K562 (cell line): ENCODE data around the gene LAT. TPM values are rescaled to one million over a fixed set of nuclear protein-coding genes. Genes with fewer than 3 reads are reported as not detected.
A peak's percentile ranks its signal among the peaks of the same experiment; 100 is the strongest.

Experiments
- CC2D1A ChIP-seq: fragments of 450-650 bp; IDR thresholded peaks from 2 replicates; pipeline ENCODE4 v1.6.1; 2017; ENCODE audit warnings: mild to moderate bottlenecking
- CREB1 ChIP-seq, 2 experiments: sonication (generic) in 1 of 2; formaldehyde crosslinking in 1 of 2; IDR thresholded peaks; 2 replicates each; pipeline versions ENCODE4 v1.6.1 to v1.8.0; 2012 to 2022; ENCODE audit warnings: inconsistent platforms in 1 of 2, mild to moderate bottlenecking in 1 of 2, missing genetic modification reagents in 1 of 2, moderate library complexity in 1 of 2
- CTBP1 ChIP-seq: fragments of 450-650 bp; IDR thresholded peaks from 2 replicates; pipeline ENCODE4 v1.6.1; 2016; ENCODE audit warnings: borderline replicate concordance
- DDX20 ChIP-seq: fragments of 450-650 bp; IDR thresholded peaks from 2 replicates; pipeline ENCODE4 v1.6.1; 2016; ENCODE audit warnings: missing genetic modification characterization, low read depth, mild to moderate bottlenecking, missing compliant biosample characterization, moderate library complexity
- ETV5 ChIP-seq: sonication (generic); formaldehyde crosslinking; IDR thresholded peaks from 2 replicates; pipeline ENCODE4 v1.4.0; 2020; ENCODE audit warnings: low read depth, mild to moderate bottlenecking, missing genetic modification reagents
- KDM4B ChIP-seq, 2 experiments: fragments of 450-650 bp in 1 of 2; sonication (generic) in 1 of 2; IDR thresholded peaks; 2 replicates each; pipeline ENCODE4 v1.6.1; 2016 to 2017; ENCODE audit warnings: borderline replicate concordance in 2 of 2, antibody characterized with exemption in 1 of 2, low read depth in 1 of 2, mild to moderate bottlenecking in 1 of 2
- LEF1 ChIP-seq: fragments of 450-650 bp; IDR thresholded peaks from 2 replicates; pipeline ENCODE4 v1.6.1; 2016; ENCODE audit warnings: mild to moderate bottlenecking
- MCM3 ChIP-seq: fragments of 450-650 bp; IDR thresholded peaks from 2 replicates; pipeline ENCODE4 v1.6.1; 2016
- MITF ChIP-seq: IDR thresholded peaks from 2 replicates; pipeline ENCODE4 v1.6.1; 2014; ENCODE audit warnings: antibody characterized with exemption
- NCOR1 ChIP-seq: fragments of 450-650 bp; IDR thresholded peaks from 2 replicates; pipeline ENCODE4 v1.6.1; 2016; ENCODE audit warnings: mild to moderate bottlenecking, moderate library complexity
- OTX1 ChIP-seq: fragments of 450-650 bp; formaldehyde crosslinking; IDR thresholded peaks from 2 replicates; pipeline ENCODE4 v1.4.0; 2022; ENCODE audit warnings: mild to moderate bottlenecking
- POLR2B ChIP-seq: fragments of 450-650 bp; IDR thresholded peaks from 2 replicates; pipeline ENCODE4 v1.6.1; 2018; ENCODE audit warnings: low read depth; ENCODE audit not compliant: partially characterized antibody
- RFX5 ChIP-seq: IDR thresholded peaks from 2 replicates; pipeline ENCODE4 v1.6.1; 2011; ENCODE audit warnings: low read depth, mild to moderate bottlenecking, improper control_type of control experiment, low read length
- RNF219 ChIP-seq: fragments of 250-450 bp; sonication (Bioruptor Pico); IDR thresholded peaks from 2 replicates; pipeline ENCODE4 v1.5.0; 2022; ENCODE audit warnings: mild to moderate bottlenecking
- ZNF184 ChIP-seq: sonication (generic); formaldehyde crosslinking; IDR thresholded peaks from 2 replicates; pipeline ENCODE4 v1.5.0; 2020; ENCODE audit warnings: missing genetic modification reagents
- ZNF407 ChIP-seq: fragments of 450-650 bp; IDR thresholded peaks from 2 replicates; pipeline ENCODE4 v1.6.1; 2016; ENCODE audit warnings: low read depth
- polyA plus RNA-seq, 8 experiments: library from polyadenylated mRNA; depleted of rRNA in 4 of 8; stranded (reverse) in 5 of 8; unstranded in 3 of 8; fragments of >200 nt; fragmentation: Nextera tagmentation in 2 of 8; fragmentation: Illumina TruSeq in 1 of 8; extraction: Ambion mirVana in 2 of 8; extraction: Trizol in 1 of 8; gene quantifications; 2 replicates each; pipeline versions ENCODE4 v1.2.1 to v1.2.3, GENCODE V29; 2011 to 2014; ENCODE audit warnings: inconsistent platforms in 1 of 8, missing spikeins in 1 of 8
- total RNA-seq, 7 experiments: library from RNA; depleted of rRNA in 6 of 7; stranded (reverse); fragments of >200 nt in 6 of 7; fragmentation: Illumina TruSeq in 2 of 7; extraction: Trizol in 2 of 7; gene quantifications; 2 replicates each; pipeline versions ENCODE4 v1.2.1 to v1.2.3, GENCODE V29; 2011 to 2021; ENCODE audit warnings: low replicate concordance in 1 of 7

Gene LAT
- total and polyA plus RNA-seq, 9 of the 15 experiments (the other 6 are each of a cell fraction or from before 2014, with no cell fraction given) = 0.40 to 4.2 (median 1.3) TPM

GRCh38 chr16:29009050-29009837, 24.4 kb downstream of the LAT start (continued):
- TF ChIP-seq ZNF407 (no peak; the same call in 1 of the 2 replicates), RFX5 (no peak), LEF1 (peak; percentile 95), MCM3 (0 out of 2 replicates have a peak, but pooled peaks have one; percentile 15), CC2D1A (peak; percentile 71; the same call in 1 of the 2 replicates), CREB1 (IDR thresholded peaks at IDR 0.05) (peak; percentile 44; the same call in 1 of the 2 replicates), CREB1 (CRISPR knock-in tag; IDR thresholded peaks at IDR 0.05) (no peak), NCOR1 (peak; percentile 96), MITF (peak; percentile 58; the same call in 1 of the 2 replicates), KDM4B (IDR thresholded peaks at IDR 0.05; ENCODE audit: borderline replicate concordance in 2 of 2, low read depth in 1 of 2) (peak in 1 of 2 experiments; percentile 75; a peak in 1 of 4 replicates), CTBP1 (peak; percentile 31; the same call in 1 of the 2 replicates), OTX1 (CRISPR knock-in tag) (peak; percentile 64; the same call in 1 of the 2 replicates), RNF219 (CRISPR knock-in tag) (no peak), DDX20 (tag) (no peak), ZNF184 (no peak), ETV5 (CRISPR knock-in tag) (peak; percentile 99), POLR2B (peak; percentile 81)
